Retina (tissue), 1 donor: ENCODE data around the gene TRPV2.

Experiments used
- DNase-seq: peaks from one replicate; pipeline ENCODE4 v3.0.0-alpha.2; 2016

The TRPV2 gene

DNA sequence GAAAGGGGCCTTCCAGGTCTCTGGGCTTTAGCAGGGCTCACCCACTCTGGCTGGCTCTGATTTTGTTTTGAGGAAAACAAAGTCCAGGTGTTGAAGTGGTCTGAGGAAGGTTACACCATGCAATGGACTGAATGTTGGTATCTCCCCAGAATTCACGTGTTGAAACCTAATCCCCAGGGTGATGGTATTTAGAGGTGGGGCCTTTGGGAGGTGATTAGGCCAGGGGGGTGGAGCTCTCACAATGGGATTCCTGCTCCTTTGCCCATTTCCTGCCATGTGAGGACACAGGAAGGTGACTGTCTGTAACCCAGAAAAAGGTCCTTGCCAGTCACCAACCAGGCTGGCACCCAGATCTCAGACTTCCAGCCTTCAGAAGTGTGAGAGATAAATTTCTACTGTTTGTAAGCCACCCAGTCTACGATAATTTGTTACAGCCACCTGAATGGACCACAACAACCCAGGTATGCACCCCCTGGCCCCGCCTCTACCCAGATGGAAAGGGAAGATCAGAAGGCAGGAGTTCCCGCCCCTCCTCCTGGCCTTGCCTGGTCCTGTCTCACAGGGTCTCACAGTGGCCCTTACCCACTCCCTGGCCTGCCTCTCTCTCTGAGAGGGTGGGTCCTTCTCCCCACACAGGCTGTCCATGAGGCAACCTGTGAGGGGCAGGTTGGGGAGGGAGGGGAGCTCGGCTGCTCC lies 44.6 kb downstream of the TRPV2 start:
- DNase-seq, result no peak

DNA sequence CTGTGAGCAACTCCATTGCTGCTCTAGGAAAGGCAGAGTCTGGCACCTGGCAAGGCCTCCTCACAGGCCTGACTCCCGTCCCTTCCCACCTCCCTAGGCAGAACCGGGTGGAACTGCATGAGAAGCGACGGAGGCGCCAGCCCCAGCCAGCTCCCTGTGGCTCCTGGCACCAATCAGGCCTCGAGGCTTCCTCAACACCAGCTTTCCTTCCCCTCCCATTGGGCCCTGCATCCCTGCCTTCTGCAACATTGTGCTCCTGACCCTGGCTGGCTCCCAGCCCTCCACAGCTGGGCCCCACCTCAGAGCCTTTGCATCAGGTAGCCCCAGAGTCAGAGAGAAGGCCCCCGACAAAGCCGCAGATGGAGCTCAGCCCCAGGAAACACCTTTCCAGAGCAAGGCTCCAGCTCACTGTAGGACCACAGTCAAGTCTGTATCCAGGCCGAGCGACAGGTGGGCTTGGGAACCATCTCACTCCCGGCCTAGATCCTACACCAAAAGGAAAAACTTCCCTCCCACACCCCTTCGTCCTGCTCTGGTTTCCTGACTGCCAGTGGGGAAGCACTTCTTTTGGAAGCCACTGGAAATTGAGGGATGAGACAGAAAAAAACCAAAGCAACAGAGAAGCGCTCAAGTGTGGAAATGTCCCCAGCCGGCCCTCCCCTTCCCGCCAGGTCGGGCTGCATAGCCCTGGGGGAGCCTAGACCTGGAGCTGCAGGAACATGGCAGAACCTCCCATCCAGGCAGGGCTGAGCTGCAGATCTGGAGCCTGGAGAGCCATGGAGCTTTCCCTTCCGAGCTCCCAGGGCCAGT lies 45.6 kb downstream of the TRPV2 start:
- DNase-seq, result no peak

DNA sequence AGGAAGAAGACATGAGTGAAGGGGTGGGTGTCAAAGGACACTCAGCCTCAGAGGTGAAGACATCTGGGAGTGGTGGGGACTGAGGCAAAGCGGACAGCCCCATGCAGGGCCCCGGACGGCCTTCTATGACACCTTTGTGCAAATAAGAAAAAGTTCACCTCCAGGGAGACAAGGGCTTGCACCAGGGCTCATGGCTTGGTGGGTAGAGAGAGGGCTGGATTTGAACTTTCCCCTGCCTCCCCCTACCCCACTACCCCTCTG lies 46.2 kb downstream of the TRPV2 start:
- DNase-seq, result no peak

DNA sequence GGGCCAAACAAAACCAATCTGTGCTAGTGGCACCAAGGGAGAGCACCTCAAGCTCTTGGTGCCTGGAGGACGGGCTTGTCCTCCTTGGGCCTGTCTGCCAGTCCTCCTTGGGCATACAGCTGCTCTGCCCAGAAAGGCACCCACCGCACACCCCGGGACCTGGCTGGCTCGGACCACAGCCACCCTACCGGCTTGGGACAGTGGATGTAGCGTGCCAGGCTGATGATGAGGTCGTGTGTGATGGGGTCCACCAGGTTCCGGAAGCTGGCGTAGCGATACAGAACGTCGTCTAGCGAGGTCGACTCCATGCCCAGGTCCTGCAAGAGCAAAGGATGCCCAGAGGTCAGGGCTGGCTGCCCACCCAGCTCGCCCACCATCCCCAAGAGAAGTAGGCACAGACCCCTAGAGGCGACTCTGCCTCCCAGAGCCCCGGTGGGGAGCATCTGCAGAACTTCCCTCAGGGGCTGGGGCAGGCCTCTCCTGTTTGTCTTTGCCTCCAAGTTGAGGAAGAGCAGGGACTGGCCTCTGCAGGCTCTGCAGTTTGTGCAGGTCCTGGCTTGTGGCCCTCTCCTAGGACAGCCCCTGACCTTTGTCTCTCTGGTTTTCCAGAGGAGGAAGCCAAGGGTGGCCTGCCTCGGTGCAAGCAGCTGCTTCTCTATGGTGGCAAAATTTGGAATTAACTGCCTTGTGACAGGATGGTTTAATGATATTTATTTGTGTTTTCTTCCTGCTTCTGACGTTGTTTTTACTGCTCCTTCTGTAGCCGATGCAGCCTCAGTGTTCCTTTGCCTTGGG lies 46.9 kb downstream of the TRPV2 start:
- no peak for DNase-seq

DNA sequence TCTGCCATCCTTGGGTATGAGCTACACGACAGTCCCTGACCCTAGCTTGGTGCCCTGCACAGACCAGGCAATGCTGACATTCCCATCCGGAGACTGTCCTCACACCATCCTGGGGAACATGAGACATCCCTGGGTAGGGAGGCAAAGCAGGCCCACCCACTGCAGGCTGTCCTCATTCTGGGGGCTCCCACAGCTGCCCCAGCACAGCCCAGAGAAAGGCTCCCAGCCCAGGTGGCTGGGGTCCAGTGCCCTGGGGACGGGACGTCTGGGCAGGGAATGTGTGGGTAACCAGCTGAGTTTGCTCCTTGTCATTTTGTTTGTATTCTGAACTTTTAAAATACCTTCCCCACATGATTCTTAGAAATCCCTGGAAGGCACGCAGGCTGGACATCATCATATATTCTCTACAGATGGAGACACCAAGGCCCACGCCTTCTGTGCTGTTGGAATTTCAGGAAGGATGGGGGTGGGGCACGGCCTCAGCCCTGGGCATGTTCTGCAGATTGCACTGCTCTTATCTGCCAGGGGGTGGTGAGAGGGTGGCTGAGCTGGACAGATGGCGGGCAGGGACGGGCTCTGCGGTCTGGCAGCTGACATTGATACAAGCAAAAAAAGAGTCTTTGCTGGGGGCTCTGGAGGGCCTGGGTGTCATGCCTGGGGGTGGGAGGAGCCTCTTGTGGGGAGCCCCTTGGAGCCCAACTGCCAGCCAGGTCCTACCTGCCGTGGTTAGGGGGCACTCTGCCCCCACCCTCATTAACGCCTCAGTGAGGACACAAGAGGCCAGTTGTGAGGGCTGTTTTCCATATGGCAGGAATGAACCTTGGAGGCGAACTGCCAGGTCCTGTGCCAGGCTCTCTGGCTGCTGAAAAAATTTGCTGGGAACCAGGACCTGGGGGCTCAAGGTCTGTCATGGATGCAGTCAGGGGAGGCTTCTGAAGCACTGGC lies 48.3 kb downstream of the TRPV2 start:
- peak; percentile 56 for DNase-seq

DNA sequence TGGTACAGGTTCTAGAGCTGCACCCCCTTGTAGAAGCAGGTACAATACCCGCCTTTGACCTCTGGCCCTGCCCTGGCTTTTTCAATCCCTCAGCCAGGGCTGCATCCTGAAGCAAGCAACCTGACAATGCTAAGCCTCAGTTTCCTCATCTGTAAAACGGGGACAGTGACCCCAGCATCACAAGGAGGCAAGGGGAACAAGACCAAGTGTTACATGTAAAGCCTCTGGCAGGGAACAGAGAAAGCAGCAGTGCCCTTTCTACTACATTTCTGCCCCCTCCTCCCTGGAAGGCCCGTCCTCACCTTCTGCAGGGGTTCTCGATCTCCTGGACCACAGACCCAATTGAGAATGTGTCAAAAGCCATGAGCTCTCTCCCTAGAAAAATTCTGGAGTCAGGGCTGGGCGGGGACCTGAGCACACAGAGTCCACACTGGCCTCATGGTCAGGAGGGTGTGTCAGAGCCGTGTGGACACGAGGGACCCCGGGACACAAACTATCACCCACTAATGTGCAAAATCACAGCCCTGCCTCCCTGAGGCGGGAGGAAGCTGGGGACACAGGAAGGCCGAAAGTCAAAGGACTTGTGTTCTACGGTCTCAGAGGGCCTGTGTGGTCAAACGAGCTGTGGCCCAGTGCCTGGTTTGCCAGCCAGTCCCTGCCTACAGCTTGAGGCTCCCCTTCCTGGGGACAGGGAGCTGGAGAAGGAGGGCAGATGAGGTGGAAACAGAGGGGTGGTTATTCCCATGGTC lies 49.1 kb downstream of the TRPV2 start:
- no peak for DNase-seq

DNA sequence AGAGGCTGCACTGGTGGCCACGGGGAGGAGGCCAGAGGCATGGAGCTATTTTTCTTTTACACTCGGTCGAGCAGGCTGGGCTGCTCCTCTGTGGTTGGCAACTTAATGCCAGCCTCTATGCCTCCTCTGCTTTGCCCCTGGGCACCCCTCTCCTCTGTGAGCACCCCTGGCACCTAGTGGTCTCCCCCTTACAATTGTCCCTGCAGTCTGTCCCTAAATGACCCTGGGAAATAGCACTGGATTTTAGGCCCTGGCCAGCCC lies 49.6 kb downstream of the TRPV2 start:
- DNase-seq, result no peak

DNA sequence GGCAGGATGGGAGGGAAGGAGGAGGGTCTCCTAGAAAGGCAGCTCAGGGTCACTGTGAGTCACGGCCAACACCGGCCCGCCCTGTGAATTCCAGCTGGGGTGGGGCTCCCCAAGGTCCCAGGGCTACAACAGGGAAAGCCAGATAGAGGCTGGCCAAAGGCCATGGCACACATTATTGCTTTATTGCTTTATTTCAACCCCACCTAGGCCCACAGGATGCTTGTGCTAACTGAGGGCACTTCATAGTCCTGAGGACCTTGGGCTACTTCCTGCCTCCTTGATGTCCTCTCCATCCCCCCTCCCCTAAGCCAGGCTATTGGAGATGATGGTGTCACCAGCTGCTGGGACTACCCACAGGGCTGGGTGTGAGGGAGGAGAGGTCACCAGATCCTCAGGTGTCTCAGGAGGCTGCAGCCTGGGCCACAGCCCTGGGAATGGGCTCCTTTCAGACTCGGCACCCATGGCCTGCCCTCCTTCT lies 50.5 kb downstream of the TRPV2 start:
- no peak for DNase-seq

DNA sequence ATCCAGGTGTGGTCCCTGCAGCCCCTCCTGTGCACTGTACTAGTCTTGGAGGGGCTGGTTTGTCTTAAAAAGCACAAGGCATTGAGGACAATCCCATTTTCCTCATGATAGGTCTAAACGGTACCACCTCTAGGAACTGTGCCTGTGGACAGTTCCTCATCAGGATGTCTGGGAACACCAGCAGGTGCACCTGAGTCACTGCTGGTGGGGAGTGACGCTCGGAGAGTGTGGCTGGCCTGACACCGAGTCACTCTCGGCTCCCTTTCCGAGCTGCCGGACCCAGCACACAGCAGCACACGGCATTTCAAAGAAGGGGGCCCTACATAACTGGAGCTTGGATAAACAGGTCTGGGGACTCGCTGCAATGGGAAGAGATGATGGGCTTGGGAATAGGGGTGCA lies 51.0 kb downstream of the TRPV2 start:
- no peak for DNase-seq

DNA sequence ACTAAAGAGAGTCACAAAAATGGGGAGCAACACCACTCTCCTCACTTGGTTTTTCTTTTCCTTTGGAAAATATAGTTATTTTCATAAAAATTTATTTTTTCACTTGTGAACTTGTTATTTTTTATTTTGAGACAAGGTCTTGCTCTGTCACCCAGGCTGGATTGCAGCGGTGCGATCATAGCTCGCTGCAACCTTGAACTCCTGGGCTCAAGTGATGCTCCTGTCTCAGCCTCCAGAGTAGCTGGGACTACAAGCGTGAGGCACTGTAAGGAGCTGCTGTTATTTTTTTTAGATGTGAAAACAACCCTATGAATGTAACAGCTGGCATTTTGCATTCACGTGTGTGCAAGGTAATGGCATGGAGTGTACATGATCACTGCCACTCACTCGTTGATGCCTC lies 51.7 kb downstream of the TRPV2 start:
- DNase-seq, result no peak

DNA sequence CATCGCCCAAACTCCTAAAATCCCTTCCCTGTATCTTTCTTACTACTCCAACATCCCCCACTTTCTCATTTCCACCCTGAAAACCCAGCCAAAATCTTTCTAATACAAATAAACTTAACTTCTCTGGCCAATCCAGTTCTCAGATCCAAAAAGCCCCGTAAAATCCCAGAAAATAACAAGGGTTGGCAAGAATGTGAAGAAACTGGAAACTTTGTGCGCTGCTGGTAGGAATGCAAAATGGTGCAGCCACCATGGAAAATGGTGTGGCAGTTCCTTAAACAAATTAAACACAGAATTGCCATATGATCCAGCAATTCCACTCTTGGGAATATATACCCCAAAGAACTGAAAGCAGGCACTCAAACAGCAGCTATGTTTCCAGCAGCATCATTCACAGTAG lies 52.5 kb downstream of the TRPV2 start:
- no peak for DNase-seq

DNA sequence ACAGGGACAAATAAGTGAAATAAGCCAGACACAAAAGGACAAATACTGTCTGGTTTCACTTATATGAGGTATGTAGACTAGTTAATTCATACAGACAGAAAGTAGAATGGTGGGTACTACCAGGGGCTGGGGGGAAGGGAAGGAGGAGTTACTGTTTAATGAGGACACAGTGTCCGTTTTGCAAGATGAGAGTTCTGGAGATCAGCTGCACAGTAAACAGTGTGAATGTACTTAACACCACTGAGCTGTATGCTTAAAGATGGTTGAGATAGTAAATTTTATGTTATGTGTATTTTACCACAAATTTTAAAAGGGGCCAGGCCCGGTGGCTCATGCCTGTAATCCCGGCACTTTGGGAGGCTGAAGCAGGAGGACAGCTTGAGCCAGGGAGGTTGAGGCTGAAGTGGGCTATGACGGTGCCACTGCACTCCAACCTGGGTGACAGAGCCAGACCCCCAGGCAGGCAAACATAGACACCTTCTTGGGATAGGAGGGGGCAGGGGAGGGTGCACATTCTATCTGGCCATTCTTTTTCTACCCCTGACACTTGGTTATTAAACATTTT lies 53.1 kb downstream of the TRPV2 start:
- no peak for DNase-seq

DNA sequence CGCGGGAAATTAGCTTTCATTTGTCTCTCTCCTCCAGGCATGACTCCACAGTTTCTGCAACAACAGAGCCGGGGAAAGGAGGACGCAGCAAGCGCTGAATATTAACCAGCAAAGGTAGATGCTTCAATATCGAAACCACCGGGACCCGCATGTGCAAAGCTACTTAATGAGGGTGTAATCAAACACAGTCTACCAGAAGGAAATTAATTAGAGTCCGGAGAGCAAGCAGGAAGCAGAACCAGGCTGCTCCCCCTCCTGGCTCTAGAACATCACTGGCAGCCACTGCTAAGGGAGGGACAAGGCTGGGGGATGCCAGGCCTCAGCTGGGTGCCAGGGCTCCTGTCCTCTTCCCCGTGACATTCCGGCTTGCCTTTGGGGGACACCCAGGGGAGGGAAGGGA lies 54.9 kb downstream of the TRPV2 start:
- DNase-seq, result peak; percentile 57

DNA sequence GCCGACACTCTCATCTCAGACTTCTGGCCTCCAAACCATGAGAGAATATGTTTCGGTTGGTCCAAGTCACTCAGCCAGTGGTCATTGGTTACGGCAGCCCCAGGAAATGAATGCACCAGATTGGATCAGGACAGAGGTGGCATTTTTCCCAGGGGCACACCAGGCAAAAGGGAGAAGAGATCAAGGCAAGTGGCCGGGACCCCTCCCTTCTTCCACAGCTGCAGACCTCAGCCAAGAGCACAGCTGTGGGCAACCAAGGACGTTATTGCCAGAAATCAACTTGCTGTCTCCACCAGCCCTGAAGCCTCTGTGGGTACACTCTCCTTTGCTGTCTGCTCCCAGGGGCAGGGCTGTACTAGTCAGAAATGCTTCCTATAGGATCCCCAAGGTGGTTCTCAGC lies 55.9 kb downstream of the TRPV2 start:
- no peak for DNase-seq

DNA sequence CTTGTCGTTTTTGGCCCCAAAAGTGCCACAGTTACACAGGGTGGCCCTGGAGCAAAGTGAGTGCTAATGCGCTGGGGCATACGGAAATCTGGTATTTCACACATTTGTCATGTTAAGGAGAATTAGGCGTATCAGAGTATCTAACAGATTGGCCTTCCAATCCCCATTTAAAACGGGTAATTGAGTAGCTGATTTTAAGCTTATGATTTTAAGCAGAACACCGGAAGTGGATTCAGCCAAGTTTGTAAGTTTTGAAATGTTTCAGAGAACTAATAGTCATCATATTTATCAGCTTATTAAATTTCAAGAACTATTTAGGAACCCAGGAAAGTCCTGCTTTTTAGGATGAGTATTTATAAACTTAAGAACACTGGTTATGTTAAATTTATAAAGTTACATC lies 57.2 kb downstream of the TRPV2 start:
- DNase-seq, result no peak

DNA sequence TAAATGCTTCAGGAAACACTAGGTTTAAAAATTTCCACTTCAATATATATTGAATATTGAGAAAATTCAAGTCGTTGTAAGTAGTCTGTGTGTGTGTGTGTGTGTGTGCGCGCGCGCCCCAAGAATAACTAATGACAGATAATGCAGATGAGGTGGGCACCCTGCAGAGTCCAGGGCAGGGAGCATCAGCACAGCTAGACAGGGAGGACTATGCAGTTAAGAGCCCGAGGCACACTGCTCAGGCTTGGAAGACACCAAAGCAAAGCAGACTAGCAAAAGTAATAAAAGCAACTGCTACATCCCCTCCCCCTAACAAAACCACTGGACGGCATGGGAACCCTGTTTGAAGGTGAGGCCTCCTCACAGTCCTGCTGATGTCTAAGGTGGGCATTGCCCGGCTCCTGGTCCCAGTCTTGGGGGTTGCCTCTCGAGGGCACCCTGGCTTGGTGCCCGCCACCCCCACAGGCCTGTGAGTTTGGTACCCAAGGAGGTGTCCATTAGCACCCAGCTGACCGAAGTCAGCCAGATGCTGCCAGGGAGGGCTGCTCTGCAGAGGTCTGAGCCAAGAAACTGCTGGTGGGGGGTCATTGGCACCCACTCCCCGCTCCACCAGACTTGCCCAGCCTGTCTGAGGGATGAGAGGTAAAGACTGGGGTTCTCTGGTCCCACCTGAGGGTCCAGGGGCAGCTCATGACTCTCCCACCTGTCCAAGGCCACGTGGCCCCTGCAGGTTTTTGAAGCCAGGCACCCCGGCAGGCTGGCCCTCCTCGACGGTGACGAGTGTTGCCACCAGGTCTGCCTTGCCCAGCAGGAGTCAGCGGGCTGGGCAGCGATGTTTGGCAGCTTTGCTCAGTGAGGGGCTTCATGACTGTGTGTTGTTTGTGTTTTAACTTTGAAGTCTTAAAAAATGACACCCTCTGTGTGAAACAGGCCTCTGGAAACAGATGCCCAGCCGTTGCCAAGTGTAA lies 58.0 kb downstream of the TRPV2 start:
- no peak for DNase-seq

DNA sequence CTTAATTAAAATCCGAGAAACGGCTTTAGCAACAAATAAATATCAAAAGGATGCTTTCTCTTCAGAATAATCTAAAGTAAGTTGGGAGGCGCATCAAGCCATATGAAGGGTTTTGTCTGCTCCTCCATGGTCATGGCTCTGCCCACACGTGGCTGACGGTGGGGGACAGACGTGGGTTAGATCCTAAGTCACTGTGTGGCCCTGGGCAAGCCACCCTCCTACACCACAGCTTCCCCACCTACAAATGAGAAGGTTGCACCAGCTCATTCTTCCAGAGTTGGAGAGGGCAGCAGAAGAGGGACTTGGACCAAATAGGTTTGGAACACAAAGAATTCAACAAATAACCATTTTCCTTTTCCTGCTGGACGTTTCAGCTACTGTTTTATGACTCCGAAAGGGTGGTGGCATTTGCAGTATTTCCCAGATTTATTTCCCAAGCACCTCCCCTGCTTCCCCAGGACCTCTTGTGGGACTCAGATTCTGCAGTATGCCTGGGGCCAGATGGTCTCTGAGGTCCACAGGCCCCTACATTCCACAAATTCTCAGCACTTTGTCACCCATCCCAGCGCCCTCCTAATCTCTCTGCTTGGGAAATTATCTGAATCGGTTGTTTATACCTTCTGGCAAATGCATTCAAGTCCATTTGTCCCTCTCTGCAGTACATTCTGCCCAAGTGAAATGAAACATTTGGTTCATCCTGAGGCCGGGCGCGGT lies 58.8 kb downstream of the TRPV2 start:
- DNase-seq, result no peak

DNA sequence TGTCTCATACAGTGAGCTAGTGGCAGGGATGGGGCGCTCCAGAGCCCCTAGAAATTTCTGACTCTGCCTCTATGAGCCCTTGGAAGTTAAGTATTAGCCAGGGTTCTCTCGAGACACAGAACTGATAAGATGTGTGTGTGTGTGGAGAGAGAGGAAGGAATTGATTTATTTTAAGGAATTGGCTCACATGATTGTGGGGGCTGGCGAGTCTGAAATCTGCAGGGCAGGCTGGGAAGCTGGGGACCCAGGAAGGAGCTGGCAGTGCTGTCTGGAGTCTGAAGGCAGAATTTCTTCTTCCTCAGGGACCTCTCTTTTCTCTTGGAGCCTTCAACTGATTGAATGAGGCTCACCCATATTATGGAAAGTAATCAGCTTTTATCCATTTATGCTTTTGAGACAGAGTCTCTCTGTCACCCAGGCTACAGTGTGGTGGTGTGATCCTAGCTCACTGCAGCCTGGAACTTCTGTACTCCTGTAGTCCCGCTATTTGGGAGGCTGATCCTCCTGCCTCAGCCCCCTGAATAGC lies 59.9 kb downstream of the TRPV2 start:
- DNase-seq, result no peak

DNA sequence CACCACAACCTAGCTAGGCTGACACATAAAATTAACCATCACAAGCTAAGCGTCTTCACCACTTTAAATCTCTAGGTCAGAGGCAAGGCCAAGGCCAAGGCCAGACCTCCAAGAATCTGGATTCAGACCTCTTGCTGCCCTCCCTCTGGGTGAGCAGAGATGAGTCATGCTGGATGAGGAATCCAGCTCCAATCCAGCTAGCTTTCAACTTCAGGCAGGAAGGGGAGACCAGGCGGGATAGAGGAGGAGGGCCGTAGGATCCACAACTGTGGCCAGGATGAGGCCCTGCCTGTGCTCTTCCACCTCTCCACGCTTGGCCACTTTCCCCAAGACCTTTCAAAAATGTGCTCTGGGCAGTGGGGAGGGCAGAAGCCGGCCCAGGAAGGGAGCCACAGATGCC lies 61.9 kb downstream of the TRPV2 start:
- DNase-seq, result no peak

DNA sequence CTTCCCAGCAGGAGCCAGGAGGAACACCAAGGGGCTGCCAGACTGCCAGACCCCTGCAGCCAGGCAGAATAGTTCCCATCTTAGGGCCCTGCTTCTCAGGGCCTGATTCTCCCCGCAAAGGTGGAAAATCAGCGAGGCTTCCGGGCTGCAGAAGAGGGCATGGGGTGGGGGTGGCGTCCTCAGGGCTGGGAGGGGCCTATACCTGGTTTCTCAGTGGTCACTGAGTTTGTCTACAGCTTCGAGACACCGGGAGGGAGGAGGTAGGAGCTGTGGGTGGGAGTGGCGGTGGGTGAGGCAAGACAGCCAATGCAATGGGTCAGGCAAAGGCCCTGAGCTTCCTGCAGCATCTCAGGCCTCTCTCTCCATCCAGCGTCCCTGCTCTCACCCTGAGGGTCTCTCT lies 62.3 kb downstream of the TRPV2 start:
- DNase-seq, result no peak
